ENCODE data around the gene SLC23A3. TPM values are rescaled to one million over a fixed set of nuclear protein-coding genes. Genes with fewer than 3 reads are reported as not detected.

The SLC23A3 gene
- total RNA-seq, 1 experiment from 2014 or later: not detected

DNA sequence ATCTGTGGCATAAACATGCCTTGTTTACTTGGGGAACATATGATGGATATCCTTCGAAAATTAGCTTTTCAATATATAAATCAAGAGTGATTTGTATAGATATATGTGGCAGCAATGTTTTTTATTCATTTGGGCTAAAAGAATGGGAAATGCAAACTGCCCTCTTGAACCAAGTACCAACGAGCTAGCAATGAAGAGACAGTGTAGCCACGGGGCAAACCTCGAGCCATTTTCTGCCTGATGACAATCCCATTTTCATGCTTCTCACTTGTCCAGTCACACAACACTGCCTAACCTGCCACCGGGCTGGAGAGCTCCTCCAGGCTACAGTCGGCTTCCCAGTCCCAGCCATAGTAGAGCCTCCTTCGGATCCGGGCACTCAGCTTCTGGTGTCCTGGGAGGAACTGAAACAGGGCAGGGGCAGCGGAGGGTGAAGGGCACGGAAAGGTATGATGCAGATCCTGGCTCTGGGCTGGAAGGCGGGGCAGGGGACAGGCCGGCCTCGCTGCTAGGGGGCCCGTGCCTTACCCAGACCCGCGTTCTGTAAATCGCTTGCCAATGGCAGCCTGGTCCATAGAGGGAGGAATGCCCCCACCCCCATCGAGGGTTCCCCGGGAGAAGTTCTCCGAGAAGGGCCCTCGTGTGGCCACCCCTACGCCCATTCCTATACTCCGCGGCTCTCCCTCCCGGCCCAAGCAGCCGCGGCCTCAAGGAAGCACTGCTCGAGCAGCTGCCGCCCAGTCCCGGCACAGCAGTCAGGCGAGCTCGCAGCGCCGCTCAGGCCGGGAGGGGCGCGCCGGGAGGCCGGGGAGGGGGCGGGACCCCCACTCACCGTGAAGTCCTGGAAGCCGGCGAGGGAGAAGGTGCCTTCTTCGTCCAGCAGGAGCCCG, 6.3 kb upstream of the SLC23A3 start:
- peak; percentile 42 for DNase-seq (ENCODE audit: low read depth)

DNA sequence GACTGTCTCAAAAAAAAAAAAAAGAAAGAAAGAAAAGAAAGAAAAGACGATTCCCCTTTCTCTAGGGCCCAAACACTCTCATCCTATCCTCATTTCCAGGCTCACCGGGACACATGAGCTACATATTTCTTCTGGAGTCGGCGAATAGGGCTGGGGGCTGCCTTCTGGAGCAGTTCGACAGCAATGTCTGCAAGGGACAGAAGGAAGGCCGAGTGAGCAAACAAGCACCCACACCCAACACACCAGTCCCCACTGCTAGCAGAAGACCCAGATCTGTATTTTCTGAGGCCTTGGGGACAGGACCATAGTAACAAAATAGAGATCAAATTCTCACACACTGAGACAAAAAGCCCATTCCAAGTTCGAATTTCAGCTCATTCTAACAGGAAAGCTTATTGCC, 5.7 kb upstream of the SLC23A3 start:
- DNase-seq (ENCODE audit: low read depth): no peak

DNA sequence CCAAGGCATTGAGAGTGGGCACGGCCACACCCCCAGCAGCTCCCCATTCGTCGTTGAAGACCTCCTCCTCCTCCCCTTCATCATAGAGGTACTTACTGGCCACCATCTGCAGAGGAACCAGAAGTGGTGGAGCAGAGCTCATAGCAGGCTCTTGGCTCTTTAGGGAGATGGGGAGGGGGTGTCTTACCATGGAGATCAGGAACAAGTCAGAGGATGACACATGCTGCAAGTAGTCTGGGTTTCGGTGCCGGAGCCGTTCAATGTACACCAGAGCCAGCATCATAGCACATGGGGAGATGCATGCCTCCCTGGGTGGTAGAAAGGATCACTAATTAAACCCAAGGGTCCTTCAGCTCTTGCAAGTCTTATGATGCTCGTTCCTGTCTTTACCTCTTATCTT, 5.0 kb upstream of the SLC23A3 start:
- DNase-seq (ENCODE audit: low read depth): no peak

DNA sequence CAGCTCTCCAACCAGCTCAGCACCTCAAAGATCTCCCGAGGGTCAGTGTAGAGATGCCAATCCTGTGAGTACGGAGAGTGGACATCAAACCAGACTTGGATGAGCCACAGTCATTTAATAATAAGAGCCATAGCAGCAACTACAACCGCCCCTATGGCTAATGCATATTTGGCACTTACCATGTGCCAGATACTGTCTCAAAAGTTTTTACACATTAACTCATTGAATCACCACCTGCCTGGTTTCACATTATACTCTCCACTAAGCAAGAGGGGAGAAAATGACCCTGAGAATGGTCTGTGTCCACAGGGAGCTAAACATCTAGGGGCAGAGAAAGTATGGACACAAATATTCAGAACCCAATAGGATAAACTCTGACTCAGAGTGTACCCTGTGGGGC, 4.3 kb upstream of the SLC23A3 start:
- DNase-seq (ENCODE audit: low read depth): no peak

DNA sequence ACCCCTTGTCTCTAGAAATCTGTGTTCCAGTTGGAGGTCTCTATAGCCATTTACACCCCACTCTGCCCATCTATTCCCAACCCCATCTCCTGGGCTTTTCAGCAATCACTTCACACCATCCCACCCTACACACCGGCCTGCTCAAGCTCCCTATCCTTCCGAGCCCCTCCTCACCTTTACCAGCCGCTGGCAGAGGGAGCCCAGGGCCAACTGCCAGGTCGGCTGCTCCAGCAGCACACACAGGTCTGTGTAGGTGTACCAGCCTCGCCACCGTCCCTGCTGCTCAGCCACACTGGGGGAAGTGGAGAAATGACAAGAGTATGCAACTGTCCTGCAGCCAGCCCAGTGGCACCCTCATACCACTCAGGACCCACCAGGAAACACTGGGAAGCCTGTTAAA, 3.3 kb upstream of the SLC23A3 start:
- no peak for DNase-seq (ENCODE audit: low read depth)

DNA sequence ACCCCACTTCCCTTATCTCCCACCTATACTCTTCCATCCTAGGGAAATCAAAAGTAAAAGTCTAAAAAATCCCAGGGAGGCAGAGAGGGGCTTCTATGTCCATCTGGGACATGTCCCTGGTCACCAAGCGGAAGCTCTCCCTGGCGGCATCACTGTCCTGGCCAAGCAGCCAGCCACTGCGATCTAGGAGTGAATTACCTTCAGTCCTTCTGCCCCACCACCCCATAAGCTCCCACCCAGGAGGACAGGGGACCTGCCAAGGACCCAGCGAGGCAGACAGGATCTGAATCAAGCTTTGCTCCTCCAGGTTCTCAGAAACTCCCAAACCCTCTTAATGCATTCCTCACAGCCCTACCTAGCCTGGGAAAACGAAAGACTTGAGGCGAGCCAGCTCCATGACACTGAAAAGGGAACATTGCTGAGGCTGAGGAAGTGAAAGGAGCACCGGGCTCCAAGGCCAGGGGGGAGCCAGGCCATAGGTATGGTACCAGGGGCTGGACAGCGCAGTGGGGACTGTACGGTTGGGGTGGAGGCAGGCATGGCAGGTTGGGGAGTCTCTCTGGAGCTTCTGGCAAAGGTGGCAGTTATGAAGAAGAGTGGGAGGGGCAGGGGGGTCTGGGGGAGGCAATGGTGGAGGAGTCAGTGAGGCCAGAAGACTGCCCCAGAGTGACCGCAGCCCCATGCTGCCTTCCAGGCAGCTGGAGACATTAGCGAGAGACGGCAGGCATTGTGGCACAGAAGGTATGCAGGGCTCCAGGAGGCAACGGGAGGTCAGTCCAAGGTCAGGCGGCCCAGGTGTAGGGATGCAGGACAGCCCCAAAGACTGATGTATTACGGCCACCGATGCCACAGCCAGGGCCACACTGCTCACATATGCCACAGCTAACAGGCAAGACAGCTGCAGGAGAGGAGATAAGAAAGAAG, 2.7 kb upstream of the SLC23A3 start:
- no peak for DNase-seq (ENCODE audit: low read depth)

DNA sequence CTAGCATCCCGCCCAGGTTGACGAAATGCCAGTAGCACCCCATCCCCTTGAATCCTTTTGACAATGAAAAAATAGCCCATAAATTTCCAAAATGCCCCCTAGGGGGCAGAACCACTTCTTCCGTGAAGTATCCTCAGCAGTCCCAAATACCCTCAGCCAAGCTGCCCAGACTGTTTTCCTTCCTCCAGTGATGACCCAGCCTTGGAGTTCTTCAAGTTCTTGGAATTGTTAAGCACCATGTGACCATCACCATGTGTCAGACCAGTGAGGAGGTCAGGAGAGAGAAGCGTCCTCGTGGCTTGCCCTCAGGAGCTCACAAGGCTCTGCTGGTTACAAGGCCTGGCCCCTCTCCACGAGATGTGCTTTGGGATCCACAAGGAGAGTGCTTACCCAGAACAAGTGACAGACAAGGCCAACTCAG, 1.4 kb upstream of the SLC23A3 start:
- DNase-seq (ENCODE audit: low read depth): peak; percentile 73

DNA sequence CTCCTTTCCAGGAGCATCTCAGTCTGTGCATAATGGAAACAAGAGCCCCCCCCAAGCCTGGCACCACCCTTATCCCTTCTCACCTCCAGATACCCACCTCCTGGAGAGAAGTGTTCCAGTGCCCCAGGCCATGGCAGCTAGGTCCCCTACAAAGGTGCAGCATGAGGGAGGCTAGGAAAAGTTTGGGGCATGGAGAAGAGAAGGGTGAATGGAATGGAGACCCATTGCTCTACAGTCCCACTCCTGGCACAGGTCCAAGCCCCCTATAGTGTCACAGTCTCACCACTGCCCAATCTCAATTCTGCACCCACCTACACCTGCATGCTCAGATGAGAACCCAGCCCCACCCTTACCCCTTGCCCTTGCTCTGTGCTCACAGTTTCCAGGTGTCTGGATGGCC, 897 bp downstream of the SLC23A3 start:
- DNase-seq (ENCODE audit: low read depth): no peak

DNA sequence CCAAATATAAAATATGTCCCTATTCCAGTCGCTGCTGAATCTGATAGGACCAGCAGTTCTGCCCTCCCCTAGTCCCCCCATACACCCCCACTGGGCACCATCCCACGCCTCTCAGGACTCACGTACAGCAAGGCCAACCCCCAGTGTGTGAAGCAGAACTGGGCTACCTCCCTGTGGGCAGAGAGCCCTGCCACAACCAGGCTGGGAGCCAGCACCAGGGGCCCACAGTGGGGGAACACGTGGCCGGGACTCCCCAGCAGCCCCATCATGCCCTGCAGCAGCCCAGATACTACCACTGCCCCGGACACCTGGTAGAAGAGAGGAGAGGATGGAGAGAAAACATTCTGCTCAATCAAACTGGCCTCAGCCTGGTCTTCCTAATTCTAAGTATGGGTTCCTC, 1.3 kb downstream of the SLC23A3 start:
- DNase-seq (ENCODE audit: low read depth): peak; percentile 31

DNA sequence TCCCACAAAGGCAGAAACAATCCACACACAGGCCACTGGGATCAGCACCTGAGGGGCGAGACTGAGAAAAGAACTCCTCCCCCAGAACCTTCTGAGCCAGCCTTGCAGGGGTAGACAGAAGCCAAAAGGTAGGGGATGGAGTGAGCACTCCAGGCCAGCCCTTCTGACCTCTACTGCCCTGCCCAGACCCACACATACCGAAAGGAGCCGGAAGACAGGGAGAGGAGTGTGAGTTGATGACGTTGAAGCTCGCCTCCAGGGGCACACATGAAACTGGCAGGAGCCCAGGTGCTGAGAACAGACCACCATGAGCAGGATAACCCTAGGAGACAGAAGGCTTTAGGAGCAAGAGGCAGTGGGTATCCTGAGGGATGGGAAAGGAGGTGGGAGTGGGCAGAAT, 1.8 kb downstream of the SLC23A3 start:
- DNase-seq (ENCODE audit: low read depth): no peak

DNA sequence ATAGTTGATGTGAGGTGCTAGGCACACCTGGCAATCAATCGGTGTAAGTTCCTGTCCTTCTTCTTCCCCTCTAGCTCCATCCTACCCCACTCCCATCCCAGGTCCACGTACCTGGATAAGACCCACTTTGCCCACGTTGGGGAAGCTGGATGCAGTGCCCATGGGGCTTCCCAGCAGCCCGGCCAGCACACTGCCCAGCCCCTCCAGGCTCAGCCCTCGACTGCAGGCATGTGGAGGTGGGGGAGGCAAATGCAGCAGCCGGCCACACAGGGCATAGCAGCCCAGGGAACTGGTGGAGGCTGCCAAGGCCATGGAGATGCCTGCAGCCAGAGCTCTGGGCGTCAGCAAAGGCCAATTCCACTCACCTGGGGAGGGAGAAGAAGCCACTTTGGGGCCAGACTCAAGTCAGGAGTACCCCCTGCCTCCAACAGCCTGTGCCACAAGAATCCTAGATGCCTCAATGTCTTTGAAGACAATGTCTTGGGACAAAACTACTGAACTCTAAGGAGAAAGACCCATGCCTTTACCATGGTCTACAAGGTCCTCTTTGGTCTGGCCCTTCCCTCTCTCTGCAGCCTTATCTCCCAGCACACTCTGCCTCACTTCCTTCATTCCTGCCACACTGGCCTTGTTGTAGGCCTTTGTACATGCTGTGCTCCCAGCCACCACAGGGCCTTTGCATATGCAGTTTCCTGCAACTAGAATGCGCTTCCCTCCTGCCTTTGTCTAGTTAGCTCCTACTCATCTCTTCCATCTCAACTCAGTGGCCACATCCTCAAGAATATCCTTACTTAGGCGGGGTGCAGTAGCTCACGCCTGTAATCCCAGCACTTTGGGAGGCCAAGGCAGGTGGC, 4.5 kb downstream of the SLC23A3 start:
- DNase-seq (ENCODE audit: low read depth): no peak

DNA sequence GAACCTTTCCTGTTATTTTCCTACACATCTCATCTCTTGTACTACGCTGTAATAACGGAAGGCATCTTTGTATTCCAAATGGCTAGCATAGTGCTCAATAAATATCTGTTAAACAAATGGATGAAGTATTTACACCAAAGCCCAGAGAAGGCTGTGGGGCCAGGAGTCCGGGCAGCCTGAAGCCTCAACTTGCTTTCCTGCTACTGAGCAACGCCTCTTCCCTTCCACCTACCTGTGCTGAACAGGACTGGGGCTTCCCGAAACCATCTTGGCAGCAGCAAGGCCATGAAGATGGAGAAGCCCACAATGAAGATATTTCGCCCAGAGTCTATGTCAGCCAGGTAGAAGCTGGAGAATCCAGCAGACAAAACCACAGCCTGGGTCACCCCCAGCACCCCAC, 6.7 kb downstream of the SLC23A3 start:
- DNase-seq (ENCODE audit: low read depth): no peak

DNA sequence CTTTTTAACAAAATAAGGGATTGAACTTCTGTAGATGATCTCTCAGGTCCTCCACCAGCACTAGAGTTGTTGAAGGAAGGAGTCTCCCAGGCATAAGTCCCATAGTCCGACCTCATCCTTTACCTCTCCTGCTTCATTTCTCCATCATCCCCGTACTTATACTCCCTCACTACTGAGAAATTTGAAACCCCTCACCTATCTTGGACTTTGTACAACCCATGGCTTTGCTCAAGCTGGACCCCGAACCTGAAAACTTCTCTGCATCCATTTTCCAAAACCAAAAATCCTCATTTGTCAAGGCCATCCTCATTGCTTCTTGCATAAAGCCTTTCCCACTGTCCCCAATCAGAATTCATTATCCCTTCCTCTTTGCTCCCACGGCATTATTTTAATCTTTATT, 8.7 kb downstream of the SLC23A3 start:
- DNase-seq (ENCODE audit: low read depth): no peak

DNA sequence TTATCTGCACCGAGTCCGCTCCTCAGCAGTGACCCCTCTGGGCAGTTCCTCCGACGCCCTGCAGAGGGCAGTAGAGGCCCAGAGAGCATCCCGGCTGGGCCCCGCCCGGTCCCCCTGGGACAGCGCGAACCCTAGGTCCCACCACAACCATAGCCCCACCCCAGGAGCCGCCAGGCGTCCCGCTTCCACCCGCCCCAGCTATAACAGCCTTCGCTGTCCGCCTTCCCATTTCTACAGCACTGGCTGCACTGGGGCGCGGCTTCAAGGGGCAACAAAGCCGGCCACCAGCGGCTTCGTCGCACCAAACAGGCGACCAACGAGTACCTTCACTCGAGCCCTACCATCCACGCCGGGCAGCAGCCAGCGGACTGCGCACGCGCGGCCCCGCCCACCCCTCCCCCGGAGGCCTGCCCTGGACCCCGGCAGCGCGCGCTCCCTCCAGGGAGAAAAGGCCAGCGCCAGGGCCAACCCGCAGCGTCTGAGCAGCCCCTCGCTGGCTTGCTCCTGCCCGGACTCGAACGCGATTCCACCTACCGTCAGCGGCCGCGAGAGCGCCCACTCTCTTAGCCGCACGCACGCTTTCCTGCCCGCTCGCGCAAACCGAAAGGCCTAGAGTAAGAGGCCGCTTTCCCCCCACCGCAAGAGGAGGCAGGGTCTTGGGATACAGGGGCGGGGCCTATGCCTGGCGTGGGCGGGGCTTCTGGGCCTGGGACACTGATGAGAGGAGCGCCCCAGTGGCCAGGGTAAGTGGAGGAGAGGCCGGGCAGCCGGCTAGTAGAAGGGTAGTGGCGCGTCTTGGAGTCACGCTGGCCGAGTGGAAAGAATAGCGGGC, 9.4 kb downstream of the SLC23A3 start, which contains the start of gene NHEJ1:
NHEJ1 (minus strand) TSS at position 630 of the 832 bp plus-strand sequence. CDS start 2,453 bp downstream, outside the sequence.
- DNase-seq (ENCODE audit: low read depth): peak; percentile 93

DNA sequence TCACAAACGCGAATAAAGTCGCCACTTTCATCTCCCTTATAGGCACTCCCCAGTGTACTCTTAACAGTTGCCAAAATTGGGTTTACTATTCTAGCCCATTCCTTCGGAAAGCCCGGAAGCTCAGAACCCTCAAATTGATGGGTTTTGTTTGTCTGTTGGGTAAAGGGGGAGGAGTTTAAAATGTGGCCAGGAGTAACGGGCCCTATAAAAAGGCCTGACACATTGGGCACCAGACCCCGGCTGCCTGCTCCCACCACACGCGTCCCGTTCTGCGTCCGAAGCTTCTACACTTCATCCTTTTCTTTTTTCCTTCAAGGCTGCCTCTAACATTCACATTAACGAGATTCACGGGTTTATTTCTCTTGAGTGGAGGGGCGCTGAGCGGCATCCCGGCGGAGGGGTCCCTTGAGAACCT, 10.1 kb downstream of the SLC23A3 start:
- peak; percentile 26 for DNase-seq (ENCODE audit: low read depth)

DNA sequence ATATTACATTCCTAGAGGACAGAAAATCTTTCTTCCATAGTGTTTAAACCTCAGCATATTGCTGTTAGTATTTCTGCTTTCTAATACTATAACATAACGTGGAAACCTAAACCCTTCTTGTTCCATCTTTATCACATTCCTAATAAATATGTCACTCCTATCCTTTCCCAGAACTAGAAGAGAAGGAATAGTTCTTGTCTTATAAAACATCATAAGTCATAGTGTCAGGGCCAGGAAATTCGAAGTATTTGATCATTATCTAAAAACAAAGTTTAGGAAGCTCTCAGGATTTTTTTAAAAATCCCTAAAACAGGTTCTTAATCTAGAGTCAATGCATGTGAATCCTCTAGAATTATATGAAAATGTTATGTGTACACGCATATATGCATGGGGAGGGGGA, 11.2 kb downstream of the SLC23A3 start:
- no peak for DNase-seq (ENCODE audit: low read depth)

DNA sequence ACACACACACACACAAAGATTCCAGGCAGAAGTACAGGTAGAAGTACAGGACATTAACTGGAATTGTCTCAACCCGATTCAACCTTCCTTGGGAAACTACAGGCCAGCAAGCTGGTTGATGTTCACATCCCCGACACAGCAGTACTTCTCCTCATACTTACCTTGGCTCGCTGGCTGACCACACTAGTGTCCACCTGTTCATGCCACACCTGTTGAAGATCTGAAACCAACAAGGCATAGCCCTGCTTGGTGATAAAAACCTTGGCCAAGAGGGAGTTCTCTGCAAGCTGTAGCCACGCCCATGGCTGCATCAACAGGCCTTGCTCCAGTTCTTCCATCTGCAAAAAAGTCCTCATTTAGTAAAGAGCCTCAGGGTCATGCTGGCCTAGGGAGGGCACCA, 11.8 kb downstream of the SLC23A3 start:
- DNase-seq (ENCODE audit: low read depth): no peak

DNA sequence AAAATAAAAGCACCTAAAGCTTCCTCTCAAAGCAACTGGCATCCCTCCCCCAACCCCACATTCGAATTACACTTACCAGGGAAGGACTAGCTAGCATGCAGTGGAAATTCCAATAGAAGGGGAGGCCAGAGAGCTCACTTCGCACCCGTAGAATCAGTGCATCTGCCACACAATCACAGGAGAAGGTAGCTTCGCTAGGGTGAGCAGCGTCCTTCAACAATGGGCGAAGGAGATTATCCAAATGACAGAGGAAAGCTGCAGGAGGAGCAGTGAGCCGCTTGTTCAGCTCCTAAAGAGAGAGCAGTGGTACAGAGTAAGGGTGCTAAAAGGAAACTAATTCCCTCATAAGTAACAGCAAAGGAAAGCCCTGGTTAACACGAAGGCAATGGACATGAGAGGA, 12.4 kb downstream of the SLC23A3 start:
- no peak for DNase-seq (ENCODE audit: low read depth)

DNA sequence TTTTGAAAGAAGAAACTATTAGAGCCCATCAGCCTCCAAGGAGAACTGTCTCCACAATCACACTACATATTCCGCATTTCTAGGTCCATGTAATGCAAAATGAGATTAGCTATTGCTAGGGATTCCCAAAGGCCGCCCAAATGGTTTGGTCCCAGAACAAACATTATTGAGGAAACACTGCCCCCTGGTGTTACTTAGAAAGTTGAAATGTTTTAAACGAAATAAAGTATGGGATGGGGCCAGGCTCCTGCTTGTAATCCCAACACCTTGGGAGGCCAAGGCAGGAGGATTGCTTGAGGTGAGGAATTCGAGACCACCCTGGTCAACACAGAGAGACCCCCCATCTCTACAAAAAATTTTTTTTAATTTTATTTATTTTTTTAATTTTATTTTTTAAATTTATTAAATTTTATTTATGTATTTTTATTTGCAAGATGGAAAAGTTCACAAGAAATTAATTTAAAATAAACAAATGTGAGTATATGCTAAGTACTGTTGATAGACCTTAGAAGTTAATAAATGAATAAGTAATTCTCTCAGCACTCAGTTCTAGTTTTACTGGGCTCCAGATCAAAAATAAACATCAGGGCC, 14.7 kb downstream of the SLC23A3 start:
- DNase-seq (ENCODE audit: low read depth): peak; percentile 74

DNA sequence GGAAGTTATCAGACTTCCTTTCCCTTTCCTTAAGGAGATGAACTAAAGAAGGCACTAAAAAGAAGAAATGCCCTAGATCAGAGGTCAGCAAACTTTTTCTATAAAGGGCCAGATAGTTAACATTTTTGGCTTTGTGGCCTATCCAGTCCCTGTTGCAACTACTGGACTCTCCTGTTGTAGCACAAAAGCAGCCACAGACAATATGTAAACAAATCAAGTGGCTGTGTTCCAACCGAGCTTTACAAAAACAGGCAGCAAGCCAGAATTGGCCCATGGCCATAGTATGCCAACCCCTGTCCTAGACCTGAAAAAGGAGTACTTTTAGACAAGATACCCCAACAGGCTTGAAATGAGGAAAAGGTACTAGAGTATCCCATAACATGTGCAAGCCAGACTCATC, 20.2 kb downstream of the SLC23A3 start:
- DNase-seq (ENCODE audit: low read depth): no peak

Measured in RPMI7951 (cell line).